WTC11 (cell line): ENCODE results near the gene LRP1. TPM values are rescaled to one million over a fixed set of nuclear protein-coding genes. Genes with fewer than 3 reads are reported as not detected.

Source experiments
- ATAC-seq: fragments of 200-7000 bp; cut with Tn5 transposase; 2 replicates; pipeline ENCODE4 v1.10.0; 2021; ENCODE audit warnings: mild to moderate bottlenecking, moderate library complexity
- CTCF ChIA-PET: fragments of 300-600 bp; sonication (Branson Sonifier 250); formaldehyde crosslinking; loops from one replicate; lab custom pipeline; 2021; ENCODE audit warnings: antibody characterized with exemption; lab: Charles Lee
- POLR2A ChIA-PET: fragments of 350-600 bp; sonication (Branson Sonifier 250); formaldehyde crosslinking; loops from one replicate; lab custom pipeline; 2021; ENCODE audit warnings: antibody characterized with exemption; lab: Charles Lee
- DNase-seq: peaks from one replicate; pipeline ENCODE4 v3.0.0; 2021; ENCODE audit warnings: low spot score
- H3K27ac Mint-ChIP-seq: 2 replicates; pipeline ENCODE4 v1.8.0; 2021; ENCODE audit warnings: mixed read lengths
- H3K27me3 Mint-ChIP-seq: 2 replicates; pipeline ENCODE4 v1.8.0; 2021; ENCODE audit warnings: low read depth, mild to moderate bottlenecking, moderate library complexity, mixed read lengths
- H3K36me3 Mint-ChIP-seq: 2 replicates; pipeline ENCODE4 v1.8.0; 2021; ENCODE audit warnings: mixed read lengths
- H3K4me1 Mint-ChIP-seq: 2 replicates; pipeline ENCODE4 v1.8.0; 2022; ENCODE audit warnings: mixed read lengths
- H3K4me3 Mint-ChIP-seq: 2 replicates; pipeline ENCODE4 v1.8.0; 2021; ENCODE audit warnings: mild to moderate bottlenecking, moderate library complexity, mixed read lengths
- H3K9me3 Mint-ChIP-seq: 2 replicates; pipeline ENCODE4 v1.8.0; 2021; ENCODE audit warnings: mixed read lengths
- AFF4 ChIP-seq: sonication (generic); formaldehyde crosslinking; IDR thresholded peaks from 2 replicates; pipeline ENCODE4 v1.8.1; 2023; ENCODE audit warnings: mild to moderate bottlenecking, missing genetic modification reagents, borderline replicate concordance
- ARID4B ChIP-seq: sonication (generic); formaldehyde crosslinking; IDR thresholded peaks from 2 replicates; pipeline ENCODE4 v1.8.0; 2023; ENCODE audit warnings: missing genetic modification reagents, mild to moderate bottlenecking, borderline replicate concordance
- ATF1 ChIP-seq: sonication (generic); formaldehyde crosslinking; IDR thresholded peaks from 2 replicates; pipeline ENCODE4 v1.8.1; 2023; ENCODE audit warnings: mild to moderate bottlenecking, moderate library complexity, missing genetic modification reagents
- CDX4 ChIP-seq: fragments of 250-450 bp; sonication (Bioruptor Pico); IDR thresholded peaks from 2 replicates; pipeline ENCODE4 v1.9.0; 2021; ENCODE audit warnings: moderate library complexity, mild to moderate bottlenecking, inconsistent platforms, borderline replicate concordance
- ELF4 ChIP-seq: sonication (generic); formaldehyde crosslinking; IDR thresholded peaks from 2 replicates; pipeline ENCODE4 v1.8.1; 2022; ENCODE audit warnings: low read depth, mild to moderate bottlenecking, moderate library complexity, missing genetic modification reagents
- ETV6 ChIP-seq: sonication (generic); formaldehyde crosslinking; IDR thresholded peaks from 2 replicates; pipeline ENCODE4 v1.8.1; 2022; ENCODE audit warnings: mild to moderate bottlenecking, missing genetic modification reagents
- FOXK1 ChIP-seq: sonication (generic); formaldehyde crosslinking; IDR thresholded peaks from 2 replicates; pipeline ENCODE4 v1.8.0; 2022; ENCODE audit warnings: mild to moderate bottlenecking, moderate library complexity, missing genetic modification reagents
- FOXP4 ChIP-seq: sonication (generic); formaldehyde crosslinking; IDR thresholded peaks from 2 replicates; pipeline ENCODE4 v1.8.0; 2022; ENCODE audit warnings: mild to moderate bottlenecking, missing genetic modification reagents
- GRHL2 ChIP-seq: fragments of 250-450 bp; sonication (Bioruptor Pico); IDR thresholded peaks from 2 replicates; pipeline ENCODE4 v1.8.0; 2022; ENCODE audit warnings: mild to moderate bottlenecking, moderate library complexity; ENCODE audit not compliant: insufficient replicate concordance, severe bottlenecking
- GTF2I ChIP-seq: fragments of 250-450 bp; sonication (Bioruptor Pico); conservative IDR thresholded peaks from 2 replicates; pipeline ENCODE4 v1.4.0; 2021; ENCODE audit warnings: mild to moderate bottlenecking
- HMGXB4 ChIP-seq: sonication (generic); formaldehyde crosslinking; IDR thresholded peaks from 2 replicates; pipeline ENCODE4 v1.8.1; 2023; ENCODE audit warnings: mild to moderate bottlenecking, moderate library complexity, missing genetic modification reagents
- IRF1 ChIP-seq: sonication (generic); formaldehyde crosslinking; IDR thresholded peaks from 2 replicates; pipeline ENCODE4 v1.8.0; 2023; ENCODE audit warnings: missing genetic modification reagents
- JAZF1 ChIP-seq: fragments of 250-450 bp; sonication (Bioruptor Pico); IDR thresholded peaks from 2 replicates; pipeline ENCODE4 v1.9.0; 2021; ENCODE audit warnings: moderate library complexity, mild to moderate bottlenecking, inconsistent platforms
- SMAD4 ChIP-seq: sonication (generic); formaldehyde crosslinking; IDR thresholded peaks from 2 replicates; pipeline ENCODE4 v1.8.0; 2022; ENCODE audit warnings: mild to moderate bottlenecking, missing genetic modification reagents
- SP1 ChIP-seq: sonication (generic); formaldehyde crosslinking; conservative IDR thresholded peaks from 2 replicates; pipeline ENCODE4 v1.8.1; 2022; ENCODE audit warnings: missing genetic modification reagents
- TP53 ChIP-seq: sonication (generic); formaldehyde crosslinking; IDR thresholded peaks from 2 replicates; pipeline ENCODE4 v1.8.1; 2023; ENCODE audit warnings: mild to moderate bottlenecking, missing genetic modification reagents
- USF1 ChIP-seq: sonication (generic); formaldehyde crosslinking; IDR thresholded peaks from 2 replicates; pipeline ENCODE4 v1.8.0; 2022; ENCODE audit warnings: mild to moderate bottlenecking, missing genetic modification reagents
- ZBTB21 ChIP-seq: sonication (generic); formaldehyde crosslinking; IDR thresholded peaks from 2 replicates; pipeline ENCODE4 v1.8.1; 2023; ENCODE audit warnings: mild to moderate bottlenecking, missing genetic modification reagents, borderline replicate concordance
- ZBTB43 ChIP-seq: sonication (generic); formaldehyde crosslinking; IDR thresholded peaks from 2 replicates; pipeline ENCODE4 v1.8.1; 2023; ENCODE audit warnings: mild to moderate bottlenecking, missing genetic modification reagents
- total RNA-seq: library from RNA; stranded (reverse); gene quantifications from 3 replicates; pipeline ENCODE4 v1.2.3, GENCODE V29; 2021

The LRP1 gene
- total RNA-seq, 1 experiment from 2014 or later = 120 TPM

GRCh38 chr12:57238854-57239554, 110.7 kb downstream of the LRP1 start (continued):
- TF ChIP-seq AFF4 (0 out of 2 replicates have a peak, but pooled peaks have one; percentile 86), FOXK1 (CRISPR knock-in tag) (peak; percentile 67; the same call in 1 of the 2 replicates), ATF1 (CRISPR knock-in tag) (no peak), ZBTB43 (CRISPR knock-in tag) (0 out of 2 replicates have a peak, but pooled peaks have one; percentile 43), ARID4B (CRISPR knock-in tag) (no peak), HMGXB4 (CRISPR knock-in tag) (peak; percentile 99)

- H3K4me3 Mint-ChIP-seq = peak overlapping the region; percentile 84
- DNase-seq (no peak), ATAC-seq (no peak)
- H3K36me3 Mint-ChIP-seq = peaks cover 1% of the 10 kb centered on the region; the same call in 1 of the 2 replicates
- H3K27ac Mint-ChIP-seq = no peak overlapping the region
- peaks cover 89% of the 10 kb centered on the region for H3K27me3 Mint-ChIP-seq
- ChIA-PET POLR2A (interaction anchor here (2.3 to 9.7 kb wide), 4 partner anchors 10 to 26 kb away, joined by 15 to 97 read pairs (median 30); partner anchors contain the start of gene SHMT2), CTCF (interaction anchor here (0.6 to 18.5 kb wide), 17 partner anchors 8 to 241 kb away, joined by 3 to 660 read pairs (median 5); partner anchors contain the start of genes INHBE, NXPH4, SHMT2 and STAC3)
- no peaks in the 10 kb centered on the region for H3K9me3 Mint-ChIP-seq
- H3K4me1 Mint-ChIP-seq = peaks cover 66% of the 10 kb centered on the region
- TF ChIP-seq USF1 (CRISPR knock-in tag) (no peak), FOXP4 (CRISPR knock-in tag) (no peak), GTF2I (no peak), ELF4 (CRISPR knock-in tag) (no peak), ETV6 (no peak), ZBTB21 (no peak), JAZF1 (CRISPR knock-in tag) (no peak), GRHL2 (CRISPR knock-in tag) (no peak), SMAD4 (CRISPR knock-in tag) (no peak), IRF1 (CRISPR knock-in tag) (no peak), SP1 (CRISPR knock-in tag) (no peak), CDX4 (CRISPR knock-in tag) (no peak), TP53 (CRISPR knock-in tag) (no peak)
Measured at GRCh38 chr12:57239587-57240065, 111.3 kb downstream of the LRP1 start.
